Adrenal gland (tissue), 5 donors: ENCODE measurements around the gene ERCC5.

Experiments used
- CTCF ChIP-seq, 6 experiments: fragments of 450-650 bp in 4 of 6; fragments of 200-600 bp in 2 of 6; sonication (generic) in 1 of 6; IDR thresholded peaks; 1 replicate in 5 of 6; 2 replicates in 1 of 6; pipeline versions ENCODE4 v1.5.1 to v1.8.0; 2016 to 2021; ENCODE audit warnings: antibody characterized with exemption in 6 of 6, mild to moderate bottlenecking in 2 of 6, moderate library complexity in 1 of 6
- POLR2A ChIP-seq, 2 donors: fragments of 450-650 bp; IDR thresholded peaks; one replicate each; pipeline ENCODE4 v1.6.1; 2017; ENCODE audit warnings: antibody characterized with exemption in 2 of 2, mild to moderate bottlenecking in 2 of 2, moderate library complexity in 1 of 2
- donor health status: DM: no; HTN: no; CAD: no.

GRCh38 chr13:102905905-102906771 is 60.3 kb downstream of the ERCC5 start:
- no peak for TF ChIP-seq CTCF (IDR thresholded peaks at IDR 0.05)
- no peak for TF ChIP-seq POLR2A (IDR thresholded peaks at IDR 0.05)
